Peyer's patch (tissue), 4 donors: ENCODE measurements around the gene IBTK. TPM values are rescaled to one million over a fixed set of nuclear protein-coding genes. Genes with fewer than 3 reads are reported as not detected.

ENCODE experiments used
- DNase-seq, 3 donors: peaks; one replicate each; pipeline ENCODE4 v3.0.0-alpha.2; 2017 to 2019
- H3K27ac ChIP-seq, 4 donors: fragments of 200-600 bp; sonication (generic); one replicate each; pipeline ENCODE4 v1.5.1; 2016 to 2019
- H3K27me3 ChIP-seq, 2 donors: fragments of 200-600 bp; sonication (generic); one replicate each; pipeline ENCODE4 v1.5.1; 2019
- H3K36me3 ChIP-seq, 3 donors: fragments of 200-600 bp; sonication (generic); one replicate each; pipeline ENCODE4 v1.5.1; 2016 to 2019
- H3K4me1 ChIP-seq, 4 donors: fragments of 200-600 bp; sonication (generic); one replicate each; pipeline ENCODE4 v1.5.1; 2016 to 2019
- H3K4me3 ChIP-seq, 4 donors: fragments of 200-600 bp; sonication (generic); 1 replicate in 3 of 4; 2 replicates in 1 of 4; pipeline ENCODE4 v1.5.1; 2016 to 2019; ENCODE audit warnings: mild to moderate bottlenecking in 1 of 4
- H3K9me3 ChIP-seq, 4 donors: fragments of 200-600 bp; sonication (generic); one replicate each; pipeline ENCODE4 v1.5.1; 2016 to 2019; ENCODE audit warnings: mild to moderate bottlenecking in 1 of 4
- POLR2A ChIP-seq, 2 donors: fragments of 450-650 bp; IDR thresholded peaks; one replicate each; pipeline ENCODE4 v1.5.1; 2017; ENCODE audit warnings: antibody characterized with exemption in 2 of 2, mild to moderate bottlenecking in 2 of 2, moderate library complexity in 2 of 2
- total RNA-seq, 4 donors: library from RNA; depleted of rRNA; stranded (reverse); fragments of >200 nt; gene quantifications; one replicate each; pipeline ENCODE4 v1.1.0, GENCODE V29; 2016
- TF ChIP-seq, protein P1 (sequence below), 6 experiments: fragments of 450-650 bp in 4 of 6; fragments of 200-600 bp in 2 of 6; sonication (generic) in 1 of 6; IDR thresholded peaks; one replicate each; pipeline ENCODE4 v1.5.1; 2017 to 2019; ENCODE audit warnings: antibody characterized with exemption in 6 of 6, mild to moderate bottlenecking in 3 of 6, moderate library complexity in 1 of 6

Gene IBTK
- total RNA-seq, 4 donors from 2014 or later, result 30.3 to 45.2 (median 35.9) TPM

DNA sequence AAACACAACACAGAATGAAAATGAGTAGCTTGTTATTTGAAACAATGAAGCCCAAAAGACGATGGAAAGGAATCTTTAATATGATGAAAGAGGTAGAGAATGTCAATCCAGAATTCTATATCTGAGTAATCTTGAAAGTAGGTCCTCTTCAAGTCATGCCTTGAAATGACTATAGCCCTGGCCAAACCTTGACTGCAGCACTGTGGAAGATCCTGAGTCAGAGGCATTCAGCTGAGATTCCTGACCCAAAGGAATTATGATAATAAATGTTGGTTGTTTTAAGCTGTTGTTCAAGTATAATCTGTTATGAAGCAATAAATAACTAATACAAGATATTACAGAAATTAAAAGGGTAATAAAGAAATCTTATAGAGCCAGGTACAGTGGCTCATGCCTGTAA, 64.8 kb downstream of the IBTK start:
- H3K4me3 ChIP-seq, result no peak overlapping the region
- peaks cover 0 to 30% (median 0%) of the 10 kb centered on the region in 3 donors for H3K36me3 ChIP-seq
- no peaks in the 10 kb centered on the region for H3K27me3 ChIP-seq
- TF ChIP-seq POLR2A (IDR thresholded peaks at IDR 0.05), result no peak
- TF ChIP-seq, protein P1, sequence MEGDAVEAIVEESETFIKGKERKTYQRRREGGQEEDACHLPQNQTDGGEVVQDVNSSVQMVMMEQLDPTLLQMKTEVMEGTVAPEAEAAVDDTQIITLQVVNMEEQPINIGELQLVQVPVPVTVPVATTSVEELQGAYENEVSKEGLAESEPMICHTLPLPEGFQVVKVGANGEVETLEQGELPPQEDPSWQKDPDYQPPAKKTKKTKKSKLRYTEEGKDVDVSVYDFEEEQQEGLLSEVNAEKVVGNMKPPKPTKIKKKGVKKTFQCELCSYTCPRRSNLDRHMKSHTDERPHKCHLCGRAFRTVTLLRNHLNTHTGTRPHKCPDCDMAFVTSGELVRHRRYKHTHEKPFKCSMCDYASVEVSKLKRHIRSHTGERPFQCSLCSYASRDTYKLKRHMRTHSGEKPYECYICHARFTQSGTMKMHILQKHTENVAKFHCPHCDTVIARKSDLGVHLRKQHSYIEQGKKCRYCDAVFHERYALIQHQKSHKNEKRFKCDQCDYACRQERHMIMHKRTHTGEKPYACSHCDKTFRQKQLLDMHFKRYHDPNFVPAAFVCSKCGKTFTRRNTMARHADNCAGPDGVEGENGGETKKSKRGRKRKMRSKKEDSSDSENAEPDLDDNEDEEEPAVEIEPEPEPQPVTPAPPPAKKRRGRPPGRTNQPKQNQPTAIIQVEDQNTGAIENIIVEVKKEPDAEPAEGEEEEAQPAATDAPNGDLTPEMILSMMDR (IDR thresholded peaks at IDR 0.05), result no peak
- H3K27ac ChIP-seq, result no peak overlapping the region
- DNase-seq, result no peak
- H3K9me3 ChIP-seq, result no peaks in the 10 kb centered on the region
- H3K4me1 ChIP-seq, result no peaks in the 10 kb centered on the region

- Histone ChIP-seq H3K4me1 (no peaks in the 10 kb centered on the region), H3K36me3 (peaks cover 0 to 22% (median 0%) of the 10 kb centered on the region in 3 donors), H3K27me3 (no peaks in the 10 kb centered on the region), H3K9me3 (no peaks in the 10 kb centered on the region), H3K4me3 (no peak overlapping the region), H3K27ac (peak overlapping the region in 1 of 4 donors; percentile 15)
- DNase-seq, result no peak
- TF ChIP-seq, protein P1 (IDR thresholded peaks at IDR 0.05), result no peak
- TF ChIP-seq POLR2A (IDR thresholded peaks at IDR 0.05), result no peak
Observed at GRCh38 chr6:82179415-82179814, 68.1 kb downstream of the IBTK start.

DNA sequence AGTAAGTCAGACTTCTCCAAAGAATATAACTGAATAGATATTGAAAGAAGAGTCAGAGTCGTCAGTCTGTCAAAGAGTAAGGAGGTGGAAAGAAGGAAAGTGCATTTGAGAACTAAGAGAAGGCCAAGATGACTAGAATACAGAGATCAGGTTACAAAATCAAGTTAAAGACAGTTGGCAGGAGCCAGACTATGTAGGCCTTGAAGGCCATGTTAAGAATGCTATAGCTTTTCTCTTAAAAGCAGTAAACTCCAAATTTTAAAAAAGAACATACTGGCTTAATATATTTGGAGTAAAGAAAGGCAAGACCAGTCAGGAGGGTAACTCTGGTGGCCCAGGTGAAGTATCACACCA, 68.8 kb downstream of the IBTK start:
- no peaks in the 10 kb centered on the region for H3K4me1 ChIP-seq
- H3K9me3 ChIP-seq, result no peaks in the 10 kb centered on the region
- peaks cover 0 to 27% (median 0%) of the 10 kb centered on the region in 3 donors for H3K36me3 ChIP-seq
- DNase-seq, result no peak
- H3K4me3 ChIP-seq, result no peak overlapping the region
- no peak for TF ChIP-seq POLR2A (IDR thresholded peaks at IDR 0.05)
- TF ChIP-seq, protein P1 (IDR thresholded peaks at IDR 0.05), result no peak
- no peaks in the 10 kb centered on the region for H3K27me3 ChIP-seq
- H3K27ac ChIP-seq, result no peak overlapping the region

DNA sequence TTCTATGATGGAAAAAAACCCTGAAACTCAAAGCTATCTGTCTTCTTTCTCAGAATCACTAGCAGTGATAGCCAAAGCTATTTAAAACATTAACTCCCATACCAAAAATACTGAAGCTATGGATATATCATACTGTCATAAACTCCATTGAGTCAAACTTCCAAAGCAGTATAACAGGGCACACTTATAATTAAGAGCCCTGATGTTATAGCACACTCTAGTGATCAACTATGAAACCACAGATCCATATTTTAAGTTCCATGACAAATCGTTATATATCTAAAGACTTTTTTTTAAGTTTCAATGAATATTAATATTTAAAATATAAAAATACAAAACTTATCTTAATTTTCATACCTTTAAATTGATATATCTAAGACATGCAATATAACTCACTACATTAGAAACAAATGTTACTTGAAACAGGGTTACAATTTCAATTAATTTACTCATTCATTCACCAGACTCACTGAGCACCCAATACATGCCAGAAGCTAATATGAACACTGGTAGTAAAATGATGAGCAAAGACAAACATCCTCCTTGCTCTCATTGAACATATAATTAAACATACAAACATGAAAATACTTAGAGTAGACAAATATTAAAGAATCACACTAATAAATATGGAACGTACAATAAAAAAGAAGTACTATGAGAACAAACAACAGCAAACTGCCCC, 69.3 kb downstream of the IBTK start:
- Histone ChIP-seq H3K4me1 (no peaks in the 10 kb centered on the region), H3K4me3 (no peak overlapping the region), H3K9me3 (no peaks in the 10 kb centered on the region), H3K27me3 (no peaks in the 10 kb centered on the region), H3K36me3 (peaks cover 0 to 29% (median 0%) of the 10 kb centered on the region in 3 donors), H3K27ac (no peak overlapping the region)
- TF ChIP-seq, protein P1 (IDR thresholded peaks at IDR 0.05), result peak in 4 of 6 experiments; percentile 27 to 73 (median 60)
- no peak for TF ChIP-seq POLR2A (IDR thresholded peaks at IDR 0.05)
- DNase-seq, result no peak

- Histone ChIP-seq H3K4me1 (no peaks in the 10 kb centered on the region), H3K27ac (no peak overlapping the region), H3K9me3 (no peaks in the 10 kb centered on the region), H3K36me3 (peaks cover 0 to 42% (median 0%) of the 10 kb centered on the region in 3 donors), H3K27me3 (no peaks in the 10 kb centered on the region), H3K4me3 (no peak overlapping the region)
- no peak for DNase-seq
- no peak for TF ChIP-seq POLR2A (IDR thresholded peaks at IDR 0.05)
- TF ChIP-seq, protein P1 (IDR thresholded peaks at IDR 0.05), result no peak
Observed at GRCh38 chr6:82176616-82177015, 70.9 kb downstream of the IBTK start.
